HG03159 (cell line): ENCODE measurements around the gene IFT88.

Experiments used
- ATAC-seq: cut with Tn5 transposase; IDR thresholded peaks from one replicate; pipeline ENCODE4 v1.9.1; 2021; ENCODE audit warnings: mild to moderate bottlenecking, moderate library complexity; ENCODE audit not compliant: unreplicated experiment

Gene IFT88

GRCh38 chr13:20566898-20567874, at the start of gene IFT88:
IFT88 (plus strand) TSS chr13:20567157; CDS start chr13:20574386, 7,229 bp downstream.
- ATAC-seq = peak; percentile 81

- ATAC-seq = no peak
Observed at GRCh38 chr13:20518660-20519100, 48.3 kb upstream of the IFT88 start.

- no peak for ATAC-seq
Observed at GRCh38 chr13:20519875-20520274, 47.1 kb upstream of the IFT88 start.

- no peak for ATAC-seq
Observed at GRCh38 chr13:20521364-20522115, 45.4 kb upstream of the IFT88 start.

- ATAC-seq = peak; percentile 13
Observed at GRCh38 chr13:20525144-20525600, 41.8 kb upstream of the IFT88 start.

- peak; percentile 76 for ATAC-seq
Observed at GRCh38 chr13:20525601-20526544, 41.1 kb upstream of the IFT88 start, which contains the start of gene CRYL1. CRYL1 (minus strand) TSS chr13:20525857; CDS start chr13:20525794, 63 bp downstream.

- ATAC-seq = no peak
Observed at GRCh38 chr13:20526664-20527063, 40.3 kb upstream of the IFT88 start.

- ATAC-seq = no peak
Observed at GRCh38 chr13:20528452-20528851, 38.5 kb upstream of the IFT88 start.

GRCh38 chr13:20534038-20534608, 32.8 kb upstream of the IFT88 start:
- no peak for ATAC-seq

- no peak for ATAC-seq
Observed at GRCh38 chr13:20536992-20537391, 30.0 kb upstream of the IFT88 start.

- ATAC-seq = no peak
Observed at GRCh38 chr13:20544201-20544923, 22.6 kb upstream of the IFT88 start.

- ATAC-seq = no peak
Observed at GRCh38 chr13:20546556-20546955, 20.4 kb upstream of the IFT88 start.

- no peak for ATAC-seq
Observed at GRCh38 chr13:20547479-20547908, 19.5 kb upstream of the IFT88 start.

GRCh38 chr13:20550799-20551198, 16.2 kb upstream of the IFT88 start:
- ATAC-seq = no peak

GRCh38 chr13:20553311-20553710, 13.6 kb upstream of the IFT88 start:
- ATAC-seq = no peak

GRCh38 chr13:20558982-20559381, 8.0 kb upstream of the IFT88 start:
- ATAC-seq = no peak

- ATAC-seq = no peak
Observed at GRCh38 chr13:20559659-20560356, 7.1 kb upstream of the IFT88 start.

- no peak for ATAC-seq
Observed at GRCh38 chr13:20561741-20562140, 5.2 kb upstream of the IFT88 start.
